ENCODE results near the gene USP34. TPM values are rescaled to one million over a fixed set of nuclear protein-coding genes. Genes with fewer than 3 reads are reported as not detected.
"Not testable (repeated sequence)": the region's sequence is repeated elsewhere in the genome, so short reads cannot be mapped to it uniquely, and the experiment has no call there.

USP34 gene
- total and polyA plus RNA-seq, 5 donors from 2014 or later: 16.6 to 197 (median 17.7) TPM

DNA sequence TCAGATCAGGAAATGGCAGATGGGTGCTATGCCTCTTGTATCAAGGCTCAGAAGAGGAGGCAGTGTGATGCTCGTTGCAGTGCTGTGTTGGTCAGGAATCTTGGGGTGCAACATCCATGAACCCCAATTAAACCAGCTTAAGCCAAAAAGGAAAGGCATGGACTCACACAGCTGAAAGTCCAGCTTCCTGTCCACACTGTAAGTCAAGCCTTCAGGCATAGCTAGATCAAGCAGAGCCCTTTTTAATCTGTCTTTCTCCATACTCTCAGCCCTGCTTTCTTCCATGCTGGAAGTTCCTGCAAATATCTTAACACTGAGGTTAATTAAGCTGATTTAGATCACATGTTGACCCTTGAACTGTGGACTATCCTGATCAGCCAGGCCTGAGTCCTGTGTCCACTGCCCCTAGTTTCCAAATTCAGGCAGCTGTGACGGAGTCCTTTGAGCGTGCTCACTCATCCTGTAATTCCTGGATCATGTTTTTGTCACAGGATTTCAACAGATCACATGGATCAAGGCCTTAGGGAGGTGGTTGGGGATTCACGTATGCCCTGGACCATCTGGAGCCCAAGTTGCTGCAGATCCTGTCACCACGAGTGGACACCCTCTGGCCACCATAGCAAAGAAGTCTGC, 313.4 kb downstream of the USP34 start:
- H3K4me3 Mint-ChIP-seq: no peak overlapping the region
- H3K9me3 ChIP-seq (ENCODE audit: control insufficient read depth in 2 of 2, low read length in 2 of 2): no peaks in the 10 kb centered on the region
- DNase-seq (no peak), ATAC-seq (ENCODE audit: low read depth in 2 of 2) (no peak)
- H3K9me3 Mint-ChIP-seq: peaks cover 0 to 8% (median 0%) of the 10 kb centered on the region in 7 donors
- H3K27me3 Mint-ChIP-seq: no peaks in the 10 kb centered on the region
- no peak overlapping the region for H3K27ac Mint-ChIP-seq
- H3K4me1 ChIP-seq (ENCODE audit: control insufficient read depth, insufficient read depth, low read length, poor library complexity, severe bottlenecking): no peaks in the 10 kb centered on the region
- no peak overlapping the region for H3K4me3 ChIP-seq (ENCODE audit: low read depth, low read length)
- peaks cover 3 to 10% (median 8%) of the 10 kb centered on the region in 4 donors for H3K4me1 Mint-ChIP-seq
- peaks cover 21% of the 10 kb centered on the region for H3K36me3 ChIP-seq (ENCODE audit: control insufficient read depth, insufficient read depth, low read length)
- H3K36me3 Mint-ChIP-seq: peaks cover 29% of the 10 kb centered on the region
- H3K27me3 ChIP-seq (ENCODE audit: control insufficient read depth, insufficient read depth, low read length): no peaks in the 10 kb centered on the region
- no peak overlapping the region for H3K27ac ChIP-seq (ENCODE audit: insufficient read depth, low read length, poor library complexity, severe bottlenecking)

- peaks cover 21% of the 10 kb centered on the region for H3K36me3 Mint-ChIP-seq
- H3K9me3 ChIP-seq (ENCODE audit: control insufficient read depth in 2 of 2, low read length in 2 of 2): no peaks in the 10 kb centered on the region
- H3K4me3 ChIP-seq (ENCODE audit: low read depth, low read length): no peak overlapping the region
- H3K36me3 ChIP-seq (ENCODE audit: control insufficient read depth, insufficient read depth, low read length): peaks cover 17% of the 10 kb centered on the region
- H3K4me1 ChIP-seq (ENCODE audit: control insufficient read depth, insufficient read depth, low read length, poor library complexity, severe bottlenecking): no peaks in the 10 kb centered on the region
- no peak overlapping the region for H3K27ac ChIP-seq (ENCODE audit: insufficient read depth, low read length, poor library complexity, severe bottlenecking)
- no peak overlapping the region for H3K4me3 Mint-ChIP-seq
- no peaks in the 10 kb centered on the region for H3K27me3 ChIP-seq (ENCODE audit: control insufficient read depth, insufficient read depth, low read length)
- H3K9me3 Mint-ChIP-seq: no peaks in the 10 kb centered on the region
- no peaks in the 10 kb centered on the region for H3K27me3 Mint-ChIP-seq
- no peak overlapping the region for H3K27ac Mint-ChIP-seq
- H3K4me1 Mint-ChIP-seq: peaks cover 0 to 35% (median 7%) of the 10 kb centered on the region in 4 donors
- ATAC-seq (ENCODE audit: low read depth in 2 of 2) (no peak), DNase-seq (no peak)
These were observed 319.5 kb downstream of the USP34 start for GRCh38 chr2:61151436-61151835.

- H3K27me3 Mint-ChIP-seq: no peaks in the 10 kb centered on the region
- no peak overlapping the region for H3K4me3 ChIP-seq (ENCODE audit: low read depth, low read length)
- H3K4me3 Mint-ChIP-seq: no peak overlapping the region
- no peaks in the 10 kb centered on the region for H3K27me3 ChIP-seq (ENCODE audit: control insufficient read depth, insufficient read depth, low read length)
- no peaks in the 10 kb centered on the region for H3K9me3 ChIP-seq (ENCODE audit: control insufficient read depth in 2 of 2, low read length in 2 of 2)
- no peak overlapping the region for H3K27ac ChIP-seq (ENCODE audit: insufficient read depth, low read length, poor library complexity, severe bottlenecking)
- peaks cover 17% of the 10 kb centered on the region for H3K36me3 ChIP-seq (ENCODE audit: control insufficient read depth, insufficient read depth, low read length)
- H3K36me3 Mint-ChIP-seq: peaks cover 17% of the 10 kb centered on the region
- peaks cover 8% of the 10 kb centered on the region for H3K4me1 ChIP-seq (ENCODE audit: control insufficient read depth, insufficient read depth, low read length, poor library complexity, severe bottlenecking)
- DNase-seq: no peak
- H3K4me1 Mint-ChIP-seq: peaks cover 2 to 45% (median 16%) of the 10 kb centered on the region in 4 donors
- no peaks in the 10 kb centered on the region for H3K9me3 Mint-ChIP-seq
- peak overlapping the region in 1 of 3 donors; percentile 43 for H3K27ac Mint-ChIP-seq
- no peak for ATAC-seq (ENCODE audit: low read depth in 2 of 2)
These were observed 321.8 kb downstream of the USP34 start for GRCh38 chr2:61149074-61149473.

GRCh38 chr2:61148091-61148490, 322.8 kb downstream of the USP34 start:
- H3K27me3 ChIP-seq (ENCODE audit: control insufficient read depth, insufficient read depth, low read length); H3K27ac Mint-ChIP-seq; DNase-seq: not testable (repeated sequence)

GRCh38 chr2:61145990-61146389, 324.9 kb downstream of the USP34 start:
- no peaks in the 10 kb centered on the region for H3K9me3 Mint-ChIP-seq
- H3K4me1 ChIP-seq (ENCODE audit: control insufficient read depth, insufficient read depth, low read length, poor library complexity, severe bottlenecking): peaks cover 8% of the 10 kb centered on the region
- peak overlapping the region in 1 of 3 donors; percentile 62 for H3K27ac Mint-ChIP-seq

More at GRCh38 chr2:61148091-61148490, 322.8 kb downstream of the USP34 start:
- Mint-ChIP-seq H3K4me1 (peaks cover 2 to 42% (median 16%) of the 10 kb centered on the region in 4 donors), H3K36me3 (peaks cover 17% of the 10 kb centered on the region)
- not testable (repeated sequence) for H3K27me3 Mint-ChIP-seq; H3K4me1 ChIP-seq (ENCODE audit: control insufficient read depth, insufficient read depth, low read length, poor library complexity, severe bottlenecking); ATAC-seq (ENCODE audit: low read depth in 2 of 2); H3K9me3 Mint-ChIP-seq; H3K4me3 Mint-ChIP-seq; H3K9me3 ChIP-seq (ENCODE audit: control insufficient read depth in 2 of 2, low read length in 2 of 2); H3K4me3 ChIP-seq (ENCODE audit: low read depth, low read length); H3K27ac ChIP-seq (ENCODE audit: insufficient read depth, low read length, poor library complexity, severe bottlenecking)
- H3K36me3 ChIP-seq (ENCODE audit: control insufficient read depth, insufficient read depth, low read length): peaks cover 17% of the 10 kb centered on the region

DNA sequence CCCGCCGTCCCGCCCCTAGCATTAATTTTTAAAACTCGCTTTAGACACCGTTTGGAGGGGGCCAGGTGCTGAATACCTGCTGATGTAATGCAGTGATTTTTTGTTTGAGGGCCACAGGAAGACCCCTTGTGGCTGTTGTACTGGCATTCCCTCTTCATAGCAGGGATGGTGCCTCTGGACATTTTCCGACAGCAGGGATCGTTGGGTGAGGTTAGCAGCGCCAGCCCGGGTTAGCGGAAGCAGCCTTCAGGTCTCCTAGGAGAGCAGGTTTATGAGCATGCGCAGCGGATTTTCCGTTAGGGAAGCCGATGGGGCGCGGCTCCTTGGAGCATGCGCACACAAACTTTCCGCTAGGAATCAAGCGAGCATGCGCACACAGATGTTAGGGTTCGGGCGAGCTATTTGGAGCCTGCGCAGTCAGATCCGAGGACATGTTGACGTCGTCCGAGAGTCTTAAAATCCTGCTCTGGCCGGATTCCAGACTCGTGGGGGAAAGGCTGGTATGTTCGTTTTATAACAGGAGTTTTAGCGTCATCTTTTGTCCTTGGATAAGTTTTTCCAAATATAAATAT, 326.1 kb downstream of the USP34 start:
- Histone ChIP-seq H3K27ac (ENCODE audit: insufficient read depth, low read length, poor library complexity, severe bottlenecking) (peak overlapping the region; percentile 78), H3K4me1 (ENCODE audit: control insufficient read depth, insufficient read depth, low read length, poor library complexity, severe bottlenecking) (peaks cover 8% of the 10 kb centered on the region), H3K9me3 (ENCODE audit: control insufficient read depth in 2 of 2, low read length in 2 of 2) (no peaks in the 10 kb centered on the region), H3K27me3 (ENCODE audit: control insufficient read depth, insufficient read depth, low read length) (no peaks in the 10 kb centered on the region), H3K36me3 (ENCODE audit: control insufficient read depth, insufficient read depth, low read length) (peaks cover 9% of the 10 kb centered on the region), H3K4me3 (ENCODE audit: low read depth, low read length) (peak overlapping the region; percentile 88)
- H3K27ac Mint-ChIP-seq: peak overlapping the region; percentile 96 to 99 (median 97)
- ATAC-seq (ENCODE audit: low read depth in 2 of 2) (peak; percentile 73 to 75), DNase-seq (peak; percentile 85 to 95 (median 88))
- H3K4me3 Mint-ChIP-seq: peak overlapping the region; percentile 90 to 96 (median 94)
- no peaks in the 10 kb centered on the region for H3K9me3 Mint-ChIP-seq
- peaks cover 13% of the 10 kb centered on the region for H3K36me3 Mint-ChIP-seq
- no peaks in the 10 kb centered on the region for H3K27me3 Mint-ChIP-seq
- peaks cover 2 to 26% (median 15%) of the 10 kb centered on the region in 4 donors for H3K4me1 Mint-ChIP-seq

More at GRCh38 chr2:61145990-61146389, 324.9 kb downstream of the USP34 start:
- H3K4me1 Mint-ChIP-seq: peaks cover 2 to 35% (median 16%) of the 10 kb centered on the region in 4 donors
- peaks cover 12% of the 10 kb centered on the region for H3K36me3 ChIP-seq (ENCODE audit: control insufficient read depth, insufficient read depth, low read length)
- no peak overlapping the region for H3K27ac ChIP-seq (ENCODE audit: insufficient read depth, low read length, poor library complexity, severe bottlenecking)
- DNase-seq (no peak), ATAC-seq (ENCODE audit: low read depth in 2 of 2) (no peak)
- no peaks in the 10 kb centered on the region for H3K9me3 ChIP-seq (ENCODE audit: control insufficient read depth in 2 of 2, low read length in 2 of 2)
- H3K4me3 Mint-ChIP-seq: peak overlapping the region; percentile 32 to 96 (median 78)
- H3K36me3 Mint-ChIP-seq: peaks cover 13% of the 10 kb centered on the region
- no peaks in the 10 kb centered on the region for H3K27me3 ChIP-seq (ENCODE audit: control insufficient read depth, insufficient read depth, low read length)
- H3K27me3 Mint-ChIP-seq: no peaks in the 10 kb centered on the region
- H3K4me3 ChIP-seq (ENCODE audit: low read depth, low read length): peak overlapping the region; percentile 88

DNA sequence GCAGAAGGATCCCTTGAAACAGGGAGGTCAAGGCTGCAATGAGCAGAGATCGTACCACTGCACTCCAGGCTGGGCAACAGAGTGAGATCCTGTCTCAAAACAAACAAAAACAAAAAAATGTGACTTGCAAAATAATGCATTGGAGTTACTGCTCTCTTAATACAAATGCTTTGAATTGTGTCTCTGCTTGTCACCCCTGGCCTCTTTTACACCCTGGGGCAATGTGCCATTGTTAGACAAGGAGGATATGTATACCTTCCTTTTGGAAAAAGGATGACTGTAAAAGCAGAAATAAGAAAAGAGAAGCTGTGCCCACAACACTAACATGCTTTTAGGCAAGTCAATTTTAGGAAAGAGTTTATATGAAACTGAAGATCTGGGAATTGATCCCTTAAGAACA, 329.7 kb downstream of the USP34 start:
- DNase-seq: no peak
- Mint-ChIP-seq H3K4me1 (peaks cover 2 to 14% (median 9%) of the 10 kb centered on the region in 4 donors), H3K27ac (no peak overlapping the region), H3K4me3 (peak overlapping the region in 1 of 4 donors; percentile 27), H3K36me3 (no peaks in the 10 kb centered on the region), H3K27me3 (no peaks in the 10 kb centered on the region), H3K9me3 (peaks cover 0 to 2% (median 0%) of the 10 kb centered on the region in 7 donors)
- ATAC-seq (ENCODE audit: low read depth in 2 of 2): no peak
- Histone ChIP-seq H3K4me3 (ENCODE audit: low read depth, low read length) (no peak overlapping the region), H3K4me1 (ENCODE audit: control insufficient read depth, insufficient read depth, low read length, poor library complexity, severe bottlenecking) (peaks cover 8% of the 10 kb centered on the region), H3K27ac (ENCODE audit: insufficient read depth, low read length, poor library complexity, severe bottlenecking) (no peak overlapping the region), H3K36me3 (ENCODE audit: control insufficient read depth, insufficient read depth, low read length) (no peaks in the 10 kb centered on the region), H3K27me3 (ENCODE audit: control insufficient read depth, insufficient read depth, low read length) (no peaks in the 10 kb centered on the region), H3K9me3 (ENCODE audit: control insufficient read depth in 2 of 2, low read length in 2 of 2) (no peaks in the 10 kb centered on the region)
